Gastrocnemius medialis (tissue), 4 donors: ENCODE results near the gene MIPEP.

ENCODE experiments used
- POLR2A ChIP-seq, 2 donors: fragments of 450-650 bp; IDR thresholded peaks; one replicate each; pipeline ENCODE4 v1.6.1; 2017; ENCODE audit warnings: antibody characterized with exemption in 2 of 2, mild to moderate bottlenecking in 2 of 2, moderate library complexity in 2 of 2
- TF ChIP-seq, protein P1 (sequence below), 5 experiments: fragments of 450-650 bp in 3 of 5; fragments of 200-600 bp in 2 of 5; sonication (generic) in 2 of 5; IDR thresholded peaks in 4 of 5; conservative IDR thresholded peaks in 1 of 5; 1 replicate in 4 of 5; 2 replicates in 1 of 5; pipeline ENCODE4 v1.5.1; 2016 to 2019; ENCODE audit warnings: antibody characterized with exemption in 5 of 5, mild to moderate bottlenecking in 3 of 5, moderate library complexity in 3 of 5

GRCh38 chr13:23855360-23855759 lies 33.8 kb downstream of the MIPEP start:
- TF ChIP-seq, protein P1, sequence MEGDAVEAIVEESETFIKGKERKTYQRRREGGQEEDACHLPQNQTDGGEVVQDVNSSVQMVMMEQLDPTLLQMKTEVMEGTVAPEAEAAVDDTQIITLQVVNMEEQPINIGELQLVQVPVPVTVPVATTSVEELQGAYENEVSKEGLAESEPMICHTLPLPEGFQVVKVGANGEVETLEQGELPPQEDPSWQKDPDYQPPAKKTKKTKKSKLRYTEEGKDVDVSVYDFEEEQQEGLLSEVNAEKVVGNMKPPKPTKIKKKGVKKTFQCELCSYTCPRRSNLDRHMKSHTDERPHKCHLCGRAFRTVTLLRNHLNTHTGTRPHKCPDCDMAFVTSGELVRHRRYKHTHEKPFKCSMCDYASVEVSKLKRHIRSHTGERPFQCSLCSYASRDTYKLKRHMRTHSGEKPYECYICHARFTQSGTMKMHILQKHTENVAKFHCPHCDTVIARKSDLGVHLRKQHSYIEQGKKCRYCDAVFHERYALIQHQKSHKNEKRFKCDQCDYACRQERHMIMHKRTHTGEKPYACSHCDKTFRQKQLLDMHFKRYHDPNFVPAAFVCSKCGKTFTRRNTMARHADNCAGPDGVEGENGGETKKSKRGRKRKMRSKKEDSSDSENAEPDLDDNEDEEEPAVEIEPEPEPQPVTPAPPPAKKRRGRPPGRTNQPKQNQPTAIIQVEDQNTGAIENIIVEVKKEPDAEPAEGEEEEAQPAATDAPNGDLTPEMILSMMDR (IDR thresholded peaks at IDR 0.05 in 4 of 5, conservative IDR thresholded peaks at IDR 0.05 in 1 of 5): no peak
- no peak for TF ChIP-seq POLR2A (IDR thresholded peaks at IDR 0.05)
